LNCaP clone FGC (cell line): ENCODE results near the gene KHDRBS2.
A peak's percentile ranks its signal among the peaks of the same experiment; 100 is the strongest.

Experiments used
- DNase-seq: peaks from one replicate; pipeline ENCODE4 v3.0.0-alpha.2; 2011; ENCODE audit warnings: low read depth
- H3K4me3 ChIP-seq: 2 replicates; pipeline ENCODE4 v1.5.1; 2011; ENCODE audit warnings: mild to moderate bottlenecking, low read depth, low read length, control low read depth
- TF ChIP-seq, protein P1 (sequence below): IDR thresholded peaks from 2 replicates; pipeline ENCODE4 v1.5.1; 2012; ENCODE audit warnings: mild to moderate bottlenecking; ENCODE audit not compliant: control insufficient read depth, insufficient read depth; ENCODE audit errors: extremely low read depth

Gene KHDRBS2

DNA sequence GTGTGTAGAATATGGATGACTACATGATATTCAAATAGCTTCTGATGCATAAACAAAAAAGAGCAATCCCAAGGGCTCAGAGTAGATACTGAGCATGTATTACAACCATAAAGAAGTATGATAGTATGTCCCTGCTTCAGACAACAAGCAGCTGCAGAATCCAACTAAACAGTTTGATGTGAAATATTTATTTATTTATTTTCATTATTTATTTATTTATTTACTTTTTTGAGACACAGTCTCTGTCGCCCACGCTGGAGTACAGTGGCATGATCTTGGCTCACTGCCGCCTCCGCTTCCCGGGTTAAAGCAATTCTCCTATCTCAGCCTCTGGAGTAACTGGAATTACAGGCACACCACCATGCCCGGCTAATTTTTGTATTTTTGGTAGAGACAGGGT lies 384.3 kb downstream of the KHDRBS2 start:
- no peak for DNase-seq
- TF ChIP-seq, protein P1, sequence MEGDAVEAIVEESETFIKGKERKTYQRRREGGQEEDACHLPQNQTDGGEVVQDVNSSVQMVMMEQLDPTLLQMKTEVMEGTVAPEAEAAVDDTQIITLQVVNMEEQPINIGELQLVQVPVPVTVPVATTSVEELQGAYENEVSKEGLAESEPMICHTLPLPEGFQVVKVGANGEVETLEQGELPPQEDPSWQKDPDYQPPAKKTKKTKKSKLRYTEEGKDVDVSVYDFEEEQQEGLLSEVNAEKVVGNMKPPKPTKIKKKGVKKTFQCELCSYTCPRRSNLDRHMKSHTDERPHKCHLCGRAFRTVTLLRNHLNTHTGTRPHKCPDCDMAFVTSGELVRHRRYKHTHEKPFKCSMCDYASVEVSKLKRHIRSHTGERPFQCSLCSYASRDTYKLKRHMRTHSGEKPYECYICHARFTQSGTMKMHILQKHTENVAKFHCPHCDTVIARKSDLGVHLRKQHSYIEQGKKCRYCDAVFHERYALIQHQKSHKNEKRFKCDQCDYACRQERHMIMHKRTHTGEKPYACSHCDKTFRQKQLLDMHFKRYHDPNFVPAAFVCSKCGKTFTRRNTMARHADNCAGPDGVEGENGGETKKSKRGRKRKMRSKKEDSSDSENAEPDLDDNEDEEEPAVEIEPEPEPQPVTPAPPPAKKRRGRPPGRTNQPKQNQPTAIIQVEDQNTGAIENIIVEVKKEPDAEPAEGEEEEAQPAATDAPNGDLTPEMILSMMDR: no peak
- H3K4me3 ChIP-seq: no peak overlapping the region

DNA sequence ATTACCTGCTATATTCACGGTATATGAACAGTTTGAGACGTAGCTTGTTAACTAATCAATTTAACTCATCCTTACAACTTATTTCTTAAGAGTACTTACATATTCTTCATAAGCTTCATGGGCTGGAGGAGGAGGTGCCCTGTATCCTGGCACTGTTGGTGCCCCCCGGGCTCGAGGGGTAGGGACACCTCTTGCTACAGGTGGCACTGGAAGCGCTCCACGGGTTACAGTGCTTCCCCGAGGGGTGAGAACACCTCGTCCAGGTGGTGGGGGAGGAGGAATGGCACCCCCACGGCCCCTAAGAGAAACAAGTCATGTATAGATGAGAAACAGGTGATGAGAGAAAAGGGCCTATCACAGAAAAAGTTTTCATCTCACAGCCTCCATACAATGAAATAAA lies 391.5 kb downstream of the KHDRBS2 start:
- TF ChIP-seq, protein P1: no peak
- no peak for DNase-seq
- no peak overlapping the region for H3K4me3 ChIP-seq

DNA sequence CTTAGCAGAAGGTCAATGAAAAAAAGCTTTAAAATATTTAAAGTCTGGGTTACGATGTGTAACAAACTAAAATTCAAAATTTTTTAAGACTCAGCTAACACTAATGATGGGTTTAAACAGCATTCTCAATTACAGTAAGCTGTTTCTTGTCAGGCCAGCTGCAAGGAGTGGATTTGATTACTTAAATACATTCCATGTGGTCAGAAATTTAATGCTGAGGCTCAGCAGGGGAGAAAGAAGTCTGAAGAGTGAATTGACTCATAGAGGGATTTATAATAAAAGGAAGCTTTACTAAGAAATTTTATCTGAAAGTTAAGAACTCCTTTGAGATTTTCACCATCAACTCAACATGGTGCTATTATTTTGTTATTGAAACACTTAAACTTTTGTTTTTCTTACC lies 398.6 kb downstream of the KHDRBS2 start:
- TF ChIP-seq, protein P1: no peak
- H3K4me3 ChIP-seq: no peak overlapping the region
- DNase-seq: no peak

DNA sequence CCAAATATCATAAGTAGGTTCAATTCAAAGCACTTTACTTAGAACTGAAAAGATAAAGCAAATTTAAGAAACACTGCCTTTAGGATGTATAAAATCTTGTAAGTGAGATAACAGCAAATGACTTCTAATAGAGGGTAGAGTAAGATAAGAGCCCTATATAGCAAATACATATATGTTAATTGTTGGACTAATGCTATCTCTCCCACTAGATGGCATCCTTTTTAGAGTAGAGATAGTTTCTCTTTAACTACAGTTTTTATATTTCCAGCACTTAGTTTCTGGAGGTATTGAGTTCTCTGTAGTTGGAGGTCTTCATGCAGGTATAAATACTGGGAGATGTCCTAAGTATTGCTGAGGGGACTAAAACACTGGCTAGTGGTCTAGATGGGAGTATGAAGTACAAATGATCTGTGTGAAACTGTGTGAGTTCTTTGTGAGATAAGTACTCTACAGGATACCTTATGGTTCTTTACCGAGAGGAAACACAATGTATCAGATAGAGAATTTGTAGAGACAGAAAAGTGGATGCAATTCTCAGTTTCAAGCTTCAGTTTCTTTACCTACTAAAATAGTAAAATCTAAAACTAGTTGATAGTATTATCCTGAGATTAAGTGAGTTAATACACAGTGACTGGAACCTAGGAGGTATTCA lies 399.3 kb downstream of the KHDRBS2 start:
- H3K4me3 ChIP-seq: no peak overlapping the region
- TF ChIP-seq, protein P1: peak; percentile 45
- peak; percentile 3 for DNase-seq

DNA sequence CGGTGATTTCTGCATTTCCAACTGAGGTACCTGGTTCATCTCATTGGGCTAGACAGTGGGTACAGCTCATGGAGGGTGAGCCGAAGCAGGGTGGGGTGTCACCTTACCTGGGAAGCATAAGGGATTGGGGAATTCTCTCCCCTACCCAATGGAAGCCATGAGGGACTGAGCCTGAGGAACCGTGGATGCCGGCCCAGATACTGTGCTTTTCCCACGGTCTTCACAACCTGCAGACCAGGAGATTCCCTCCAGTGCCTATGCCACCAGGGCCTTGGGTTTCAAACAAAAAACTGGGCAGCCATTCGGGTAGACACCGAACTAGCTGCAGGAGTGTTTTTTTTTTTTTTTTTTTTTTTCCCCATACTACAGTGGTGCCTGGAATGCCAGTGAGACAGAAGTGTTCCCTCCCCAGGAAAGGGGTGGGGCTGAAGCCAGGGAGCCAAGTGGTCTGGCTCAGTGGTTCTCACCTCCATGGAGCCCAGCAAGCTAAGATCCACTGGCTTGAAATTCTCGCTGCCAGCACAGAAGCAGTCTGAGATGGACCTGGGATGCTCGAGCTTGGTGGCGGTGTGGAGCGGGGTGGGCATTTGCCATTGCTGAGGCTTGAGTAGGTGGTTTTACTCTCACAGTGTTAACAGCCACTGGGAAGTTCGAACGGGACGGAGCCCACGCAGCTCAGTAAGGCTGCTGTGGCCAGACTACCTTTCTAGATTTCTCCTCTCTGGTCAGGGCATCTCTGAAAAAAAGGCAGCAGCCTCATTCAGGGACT lies 416.2 kb downstream of the KHDRBS2 start:
- DNase-seq: no peak
- TF ChIP-seq, protein P1: no peak
- no peak overlapping the region for H3K4me3 ChIP-seq

DNA sequence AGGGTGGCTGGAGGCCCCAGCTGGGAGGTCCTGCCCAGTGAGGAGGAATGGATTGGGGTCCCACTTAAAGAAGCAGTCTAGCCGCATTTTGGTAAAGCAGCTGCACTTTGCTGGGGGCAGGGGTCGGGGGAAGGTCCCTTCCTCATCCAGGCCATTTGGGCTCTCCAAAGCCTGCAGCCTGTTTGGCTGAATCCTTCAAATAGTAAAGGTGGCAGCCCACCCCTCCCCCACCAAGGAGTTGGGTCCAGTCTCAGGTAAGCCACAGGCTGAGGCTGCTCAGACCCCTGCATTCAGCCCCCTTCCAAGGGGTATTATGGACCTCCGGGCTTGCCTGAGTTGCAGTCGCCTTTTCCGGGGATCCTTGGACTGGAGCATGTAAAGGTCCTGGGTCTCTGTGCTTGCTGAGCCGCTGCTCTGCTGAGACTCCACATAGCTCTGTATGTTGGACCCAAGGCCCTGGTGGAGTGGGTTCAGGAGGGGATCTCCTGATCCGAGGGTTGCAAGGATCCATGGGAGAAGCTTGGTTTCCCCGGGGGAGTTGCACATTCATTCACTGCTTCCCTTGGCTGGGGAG lies 417.4 kb downstream of the KHDRBS2 start:
- DNase-seq: no peak
- no peak overlapping the region for H3K4me3 ChIP-seq
- TF ChIP-seq, protein P1: no peak
